Islet precursor cell (in vitro differentiated cells): ENCODE data around the gene KDF1.
"Not testable (repeated sequence)": the region's sequence is repeated elsewhere in the genome, so short reads cannot be mapped to it uniquely, and the experiment has no call there.

ENCODE experiments used
- DNase-seq: peaks from one replicate; pipeline ENCODE4 v3.0.0-alpha.2; 2018

The KDF1 gene

DNA sequence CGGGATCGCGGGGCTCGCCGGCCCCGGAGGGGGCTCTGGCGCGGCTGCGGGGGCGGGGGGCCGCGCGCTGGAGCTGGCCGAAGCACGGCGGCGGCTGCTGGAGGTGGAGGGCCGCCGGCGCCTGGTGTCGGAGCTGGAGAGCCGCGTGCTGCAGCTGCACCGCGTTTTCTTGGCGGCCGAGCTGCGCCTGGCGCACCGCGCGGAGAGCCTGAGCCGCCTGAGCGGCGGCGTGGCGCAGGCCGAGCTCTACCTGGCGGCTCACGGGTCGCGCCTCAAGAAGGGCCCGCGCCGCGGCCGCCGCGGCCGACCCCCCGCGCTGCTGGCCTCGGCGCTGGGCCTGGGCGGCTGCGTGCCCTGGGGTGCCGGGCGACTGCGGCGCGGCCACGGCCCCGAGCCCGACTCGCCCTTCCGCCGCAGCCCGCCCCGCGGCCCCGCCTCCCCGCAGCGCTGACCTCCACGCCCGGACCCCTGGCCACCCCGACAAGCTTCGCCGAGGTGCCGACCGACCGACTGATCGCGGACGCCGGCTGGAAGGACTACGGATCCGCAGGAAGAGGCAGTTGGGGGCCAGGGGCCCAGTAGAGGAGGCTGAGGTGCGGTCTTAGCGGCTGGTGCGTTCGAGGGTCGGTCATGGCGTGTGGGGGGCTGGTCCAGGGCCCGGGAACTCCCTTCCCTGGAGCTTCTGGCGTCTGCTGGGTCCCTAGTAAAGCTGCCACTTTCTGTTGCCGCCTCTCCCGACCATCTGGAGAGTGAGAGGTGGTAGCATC is 33.9 kb upstream of the KDF1 start:
- peak; percentile 62 for DNase-seq

DNA sequence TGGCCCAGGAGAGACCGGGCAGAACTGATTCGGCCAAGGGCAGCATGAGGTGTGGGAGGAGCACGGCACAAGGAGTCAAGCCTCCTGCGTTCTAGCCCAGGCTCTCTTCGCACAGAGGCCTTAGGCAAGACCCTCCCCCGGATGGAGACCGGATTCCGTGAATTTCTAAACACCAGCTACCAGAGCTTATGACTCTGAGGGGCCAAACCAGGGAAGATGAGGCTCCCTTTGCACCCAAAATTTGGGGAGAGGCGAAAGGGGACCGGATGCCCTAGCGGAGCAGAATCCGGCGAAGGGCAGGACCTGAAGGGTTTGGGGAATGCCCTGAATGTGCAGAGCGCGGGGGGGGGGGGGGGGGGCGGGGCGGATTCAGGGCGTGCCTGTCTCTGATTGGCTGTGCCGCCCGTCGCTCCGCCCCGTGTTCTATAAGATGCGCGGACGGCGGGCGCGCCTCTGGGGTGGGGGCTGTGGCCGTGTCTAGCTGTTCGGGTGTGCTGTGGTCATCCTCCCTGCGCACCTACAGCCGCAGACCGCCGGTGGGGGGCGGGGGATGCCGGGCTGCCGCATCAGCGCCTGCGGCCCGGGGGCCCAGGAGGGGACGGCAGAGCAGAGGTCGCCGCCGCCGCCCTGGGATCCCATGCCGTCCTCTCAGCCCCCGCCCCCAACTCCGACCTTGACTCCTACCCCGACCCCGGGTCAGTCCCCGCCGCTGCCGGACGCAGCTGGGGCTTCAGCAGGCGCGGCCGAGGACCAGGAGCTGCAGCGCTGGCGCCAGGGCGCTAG is 33.2 kb upstream of the KDF1 start, which contains the start of gene TRNP1:
Gene TRNP1 (plus strand): TSS at position 456 of the 783 bp plus-strand sequence. CDS start 95 bp downstream, at position 551.
- DNase-seq, result peak; percentile 95

DNA sequence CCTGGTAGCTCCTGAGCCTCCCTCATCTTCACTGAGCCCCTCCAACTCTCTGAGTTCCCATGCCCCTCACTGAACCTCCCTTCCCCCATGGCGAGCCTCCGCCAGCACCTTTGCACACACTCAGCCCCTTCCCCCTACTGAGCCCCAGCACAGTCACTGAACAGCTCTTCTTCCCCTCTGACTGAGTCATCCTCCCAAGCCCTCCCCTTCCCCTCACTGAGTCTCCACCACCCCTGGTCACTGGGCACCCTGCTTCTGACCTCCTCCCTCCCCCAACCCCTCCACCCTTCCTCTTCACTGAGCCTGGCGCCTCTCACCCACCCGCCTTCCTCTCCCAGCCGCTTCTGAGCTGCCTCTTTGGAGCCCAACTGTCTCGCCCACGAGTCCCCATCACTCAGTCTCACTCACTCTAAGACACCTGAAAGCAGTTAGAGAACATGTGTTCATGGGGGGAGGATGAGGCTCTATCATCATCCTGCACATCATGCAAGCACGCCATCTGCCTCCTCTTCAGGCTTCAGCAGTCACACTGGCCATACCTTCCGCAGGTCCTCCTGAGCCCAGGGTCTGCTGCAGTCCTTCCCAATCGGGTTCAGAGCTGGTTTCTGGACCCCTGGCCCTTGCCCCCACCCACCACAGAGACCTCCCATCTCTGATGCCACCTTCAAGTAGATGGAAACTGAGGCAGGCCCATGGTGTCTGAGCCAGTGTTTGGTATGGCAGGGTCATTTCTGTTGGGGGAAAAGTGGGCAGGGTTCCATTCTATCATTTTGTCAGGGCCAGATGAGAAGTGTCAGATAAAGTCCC is 31.2 kb upstream of the KDF1 start:
- peak; percentile 73 for DNase-seq

GRCh38 chr1:26989403-26990109 is 29.3 kb upstream of the KDF1 start:
- DNase-seq, result not testable (repeated sequence)

- DNase-seq, result no peak
These were observed 26.4 kb upstream of the KDF1 start for GRCh38 chr1:26986658-26987057.

- no peak for DNase-seq
These were observed 24.0 kb upstream of the KDF1 start for GRCh38 chr1:26984291-26984690.

GRCh38 chr1:26983863-26984262 is 23.6 kb upstream of the KDF1 start:
- DNase-seq, result no peak

DNA sequence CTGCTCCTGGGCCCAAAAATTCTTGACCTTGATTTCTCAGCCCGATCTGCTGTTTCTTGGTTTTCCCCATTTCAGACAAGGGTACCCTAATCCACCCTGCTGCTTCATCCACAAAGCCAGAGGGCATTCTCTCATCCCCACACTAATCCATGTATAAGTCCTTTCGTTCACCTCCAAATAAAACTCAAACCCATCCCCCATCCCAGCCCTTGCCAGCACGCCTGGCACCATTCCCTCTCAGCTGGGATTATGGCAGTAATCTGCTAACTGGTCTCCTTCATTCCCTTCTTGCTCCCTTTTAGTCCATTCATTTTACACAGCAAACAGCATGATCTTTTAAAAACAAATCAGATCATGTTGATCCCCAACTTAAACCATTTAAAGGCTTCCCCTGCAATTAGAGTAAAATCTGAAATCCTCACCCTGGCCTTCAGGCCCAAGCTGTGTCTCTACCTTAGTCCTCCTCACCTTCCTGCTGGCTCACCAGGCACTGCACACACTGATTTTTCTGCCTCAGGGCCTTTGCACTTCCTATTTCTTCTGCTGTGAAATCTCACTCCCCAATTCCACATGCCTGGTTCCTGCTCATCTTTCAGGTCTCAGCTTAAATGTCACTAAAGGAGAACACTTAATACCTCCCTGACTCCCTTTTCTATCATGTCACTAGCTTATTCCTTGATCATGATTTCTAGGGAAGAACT is 21.0 kb upstream of the KDF1 start:
- no peak for DNase-seq

- DNase-seq, result no peak
These were observed 18.6 kb upstream of the KDF1 start for GRCh38 chr1:26978901-26979300.

DNA sequence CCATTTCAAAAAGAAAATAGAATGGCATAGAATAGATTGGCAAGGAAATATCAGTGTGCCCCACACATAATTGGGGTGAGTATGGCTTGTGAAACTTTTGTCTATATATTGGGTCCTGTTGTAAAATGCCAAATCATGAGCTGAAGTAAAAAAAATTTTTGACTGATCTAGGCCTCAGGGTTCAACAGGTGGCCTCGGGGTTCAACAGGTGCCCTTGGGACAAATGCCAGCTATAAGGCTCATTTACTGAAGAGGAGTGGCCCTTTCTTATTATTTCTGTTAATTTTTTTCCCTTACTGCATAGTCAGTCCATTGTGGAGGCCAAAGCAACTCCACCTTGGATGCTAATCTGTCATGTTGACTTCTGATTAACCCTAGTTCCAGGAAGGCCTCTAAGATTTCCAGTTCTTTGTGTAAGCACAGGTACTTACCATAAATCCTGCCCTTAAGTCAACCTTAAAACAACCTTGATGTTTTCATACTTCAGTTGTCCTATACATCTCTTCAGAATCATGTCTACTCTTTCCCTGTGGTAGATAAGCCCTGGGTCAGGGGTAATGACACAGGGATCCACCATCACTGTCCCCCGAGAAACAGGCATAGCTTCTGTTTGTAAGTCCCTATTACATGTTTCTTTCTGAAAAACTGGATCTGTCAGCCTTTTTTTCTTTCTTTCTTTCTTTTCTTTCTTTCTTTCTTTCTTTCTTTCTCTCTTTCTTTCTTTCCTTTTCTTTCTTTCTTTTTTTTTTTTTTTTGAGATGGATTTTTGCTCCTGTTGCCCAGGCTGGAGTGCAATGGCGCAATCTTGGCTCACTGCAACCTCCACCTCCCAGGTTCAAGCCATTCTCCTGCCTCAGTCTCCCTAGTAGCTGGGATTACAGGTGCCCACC is 16.6 kb upstream of the KDF1 start:
- DNase-seq, result no peak

DNA sequence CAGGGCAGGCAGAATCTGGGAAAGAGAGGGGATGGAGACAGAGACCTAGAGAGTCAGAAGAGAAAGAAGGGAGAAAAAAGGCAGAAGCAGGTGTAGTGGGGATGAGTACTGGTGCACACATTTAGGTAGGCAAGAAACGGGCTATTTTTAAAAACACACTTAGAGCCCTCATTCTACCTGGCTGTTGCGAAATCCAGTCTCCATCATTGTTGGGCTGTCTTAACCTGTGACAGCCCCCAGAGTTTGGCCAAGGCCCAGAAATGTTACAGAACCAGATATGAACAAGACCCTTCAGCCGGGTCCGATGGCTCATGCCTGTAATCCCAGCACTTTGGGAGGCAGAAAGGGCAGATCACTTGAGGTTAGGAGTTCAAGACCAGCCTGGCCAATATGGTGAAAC is 12.6 kb upstream of the KDF1 start:
- no peak for DNase-seq

DNA sequence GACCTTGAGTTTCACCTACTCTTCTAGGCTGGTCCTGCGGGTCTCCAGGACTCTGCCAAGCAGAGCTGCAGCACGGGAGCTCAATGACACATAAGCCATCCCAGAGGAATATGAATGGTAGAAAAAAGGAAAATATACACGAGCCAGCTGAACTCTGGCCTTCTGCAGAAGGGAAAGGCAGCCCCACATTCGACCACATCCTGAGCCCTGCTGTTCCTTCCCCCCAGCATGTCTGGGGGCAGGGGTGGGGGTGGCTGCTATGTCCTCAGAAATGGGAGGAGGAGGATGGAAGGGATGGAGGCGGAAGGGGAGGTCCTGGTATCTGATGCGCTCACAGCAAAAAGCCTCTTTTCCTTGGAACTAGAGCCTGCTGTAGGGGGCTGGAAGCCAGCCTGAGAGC is 12.1 kb upstream of the KDF1 start:
- no peak for DNase-seq

GRCh38 chr1:26971590-26971989 is 11.3 kb upstream of the KDF1 start:
- DNase-seq, result no peak

GRCh38 chr1:26970810-26971209 is 10.5 kb upstream of the KDF1 start:
- no peak for DNase-seq

- DNase-seq, result no peak
These were observed 5.4 kb upstream of the KDF1 start for GRCh38 chr1:26965628-26966027.

DNA sequence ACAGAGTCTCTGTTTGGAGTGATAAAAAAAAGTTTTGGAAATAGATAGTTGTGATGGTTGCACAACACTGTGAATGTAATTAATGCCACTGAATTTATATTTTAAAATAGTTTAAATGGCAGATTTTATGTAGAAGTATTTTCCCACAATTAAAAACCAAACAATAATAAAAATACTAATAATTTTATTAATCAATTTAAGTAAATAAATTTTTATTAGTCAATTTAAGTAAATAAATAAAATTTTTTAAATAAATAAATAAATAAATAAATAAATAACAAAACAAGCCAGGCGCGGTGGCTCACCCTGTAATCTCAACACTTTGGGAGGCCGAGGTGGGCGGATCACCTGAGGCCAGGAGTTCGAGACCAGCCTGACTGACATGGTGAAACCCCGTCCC is 4.9 kb upstream of the KDF1 start:
- DNase-seq, result no peak

DNA sequence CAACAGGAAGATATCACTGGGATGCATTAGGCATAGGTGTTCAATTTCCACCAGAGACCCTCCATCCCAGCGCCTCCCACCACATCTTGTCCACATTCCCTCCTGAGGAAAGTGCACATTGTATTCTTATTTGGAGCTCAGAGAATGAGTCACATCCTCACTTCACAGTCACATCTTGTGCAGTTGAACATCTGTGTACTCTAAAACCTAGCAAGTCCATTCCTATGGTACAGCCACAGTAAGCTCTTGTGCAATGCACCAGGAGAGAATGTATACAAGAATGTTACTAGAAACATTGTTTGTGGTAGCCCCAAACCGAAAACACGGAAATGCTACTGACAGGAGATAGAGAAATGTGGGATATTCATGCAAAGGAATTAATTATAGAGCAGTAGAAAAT is 1.6 kb upstream of the KDF1 start:
- no peak for DNase-seq

DNA sequence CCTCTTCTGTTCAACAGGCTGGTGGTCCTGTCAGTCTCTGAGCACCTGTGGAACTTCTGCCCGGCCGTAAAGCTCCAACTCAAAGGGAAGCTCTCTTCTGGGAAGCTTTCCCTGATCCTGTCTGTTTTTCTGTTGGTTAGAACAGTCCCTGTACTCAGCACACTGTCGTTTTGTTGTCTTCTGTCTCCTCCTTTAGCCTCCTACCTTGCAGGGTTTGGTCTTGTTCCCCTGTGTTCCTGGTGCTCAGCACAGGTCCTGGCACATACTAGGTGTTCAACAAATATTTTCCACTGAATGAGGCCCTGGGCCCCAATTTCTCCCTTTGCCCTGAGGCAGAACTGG is 328 bp upstream of the KDF1 start:
- DNase-seq, result no peak

DNA sequence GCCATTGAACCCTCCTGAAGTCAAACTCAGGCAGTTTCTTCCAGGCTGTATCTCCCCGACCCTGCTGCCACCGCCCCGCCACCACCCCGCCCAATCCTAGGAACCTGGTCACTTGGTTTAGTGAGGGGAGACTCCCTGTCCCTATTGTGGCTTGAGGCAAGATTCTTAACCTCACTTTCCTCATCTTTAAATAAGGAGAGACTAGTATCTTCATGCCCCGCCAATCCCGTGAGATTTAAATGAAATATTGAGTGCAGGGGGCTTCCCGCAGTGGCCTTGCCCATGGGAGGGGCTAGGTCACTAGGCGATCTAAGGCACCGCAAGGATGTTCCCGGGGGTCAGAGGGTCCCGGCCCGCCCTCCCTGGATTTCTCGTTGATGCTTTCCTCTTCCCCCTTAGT is 998 bp downstream of the KDF1 start:
- DNase-seq, result no peak

- no peak for DNase-seq
These were observed 3.0 kb downstream of the KDF1 start for GRCh38 chr1:26957306-26957705.

DNA sequence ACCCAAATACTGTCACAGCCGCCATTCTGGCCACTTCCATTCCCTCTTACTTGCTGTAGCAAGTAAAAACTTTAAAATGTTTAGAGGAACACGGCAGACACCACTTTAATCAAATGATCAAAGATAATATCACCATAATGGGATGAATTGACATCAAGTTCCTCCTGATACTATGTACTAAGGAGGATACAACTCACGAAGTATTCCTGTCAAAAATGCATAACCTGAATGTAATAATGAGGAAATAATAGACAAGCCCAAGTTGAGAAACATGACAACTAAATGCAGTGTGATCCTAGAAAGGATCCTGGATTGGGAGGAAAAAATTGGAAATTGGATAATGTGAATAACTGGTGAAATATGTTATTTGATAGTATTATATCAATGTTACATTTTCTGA is 3.9 kb downstream of the KDF1 start:
- no peak for DNase-seq
